NCI-H2196 treated with DMSO at 0.1 percent for 48 hours (cell line): ENCODE results near the gene AHI1.

ENCODE experiments used
- DNase-seq: peaks from one replicate; lab custom pipeline; 2025; ENCODE audit not compliant: unreplicated experiment; lab: John Stamatoyannopoulos, UW

Gene AHI1

DNA sequence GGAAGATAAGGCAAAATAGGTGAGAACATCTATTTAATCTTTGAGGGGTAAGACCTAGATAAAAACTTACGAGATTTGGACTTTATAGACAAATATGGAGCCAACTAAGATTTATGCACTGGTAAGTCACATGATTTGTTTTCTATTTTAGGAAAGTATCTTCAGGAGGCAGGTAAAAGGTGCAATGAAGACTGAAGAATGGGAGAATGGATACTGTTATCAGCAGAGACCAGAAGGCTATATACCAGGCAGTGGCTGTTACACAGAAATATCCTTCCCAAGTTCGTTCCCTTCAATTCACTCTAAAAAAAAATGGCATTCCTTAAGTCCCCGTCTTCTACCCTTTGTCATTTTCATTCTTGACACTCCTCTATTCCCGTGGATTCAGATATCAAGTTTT is 192.7 kb downstream of the AHI1 start:
- DNase-seq, result no peak

- DNase-seq, result no peak
Observed at GRCh38 chr6:135301304-135301703, 196.2 kb downstream of the AHI1 start.

DNA sequence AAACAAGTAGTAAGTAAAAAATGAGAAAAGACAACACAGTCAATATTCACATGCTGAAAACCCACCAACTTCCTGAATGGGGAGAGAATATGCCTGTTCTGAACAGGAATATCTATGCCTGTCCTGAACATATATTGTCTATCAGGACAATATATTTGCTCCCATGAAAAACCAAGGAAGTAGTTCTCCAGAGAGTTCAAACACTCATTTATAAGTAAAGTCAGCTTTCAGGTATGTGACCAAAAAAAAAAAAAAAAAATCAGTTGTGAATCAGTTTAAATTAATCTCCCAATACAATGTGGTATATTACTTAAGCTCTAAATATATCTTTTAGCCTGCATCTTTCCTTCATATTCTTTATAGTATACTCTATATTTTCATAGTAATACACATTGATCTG is 197.0 kb downstream of the AHI1 start:
- no peak for DNase-seq

DNA sequence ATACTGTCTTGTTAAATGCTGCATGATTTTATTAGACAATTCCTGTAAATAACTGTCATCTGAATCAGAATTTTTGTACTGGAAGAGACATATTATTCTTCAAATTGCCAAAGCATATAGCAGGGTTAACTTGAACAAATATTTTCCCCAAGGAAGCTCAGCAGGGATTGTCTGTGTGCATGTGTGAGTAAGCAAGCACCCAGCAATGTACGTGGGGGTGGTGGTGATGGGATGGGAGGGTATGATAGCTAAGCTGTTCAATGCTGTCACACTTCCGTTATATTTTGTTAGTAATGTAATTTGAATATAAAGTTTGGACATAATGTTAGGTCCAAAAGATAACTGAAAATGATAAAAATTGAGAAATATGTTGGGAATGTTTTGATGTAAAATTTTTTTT is 198.3 kb downstream of the AHI1 start:
- DNase-seq, result no peak

- DNase-seq, result no peak
Observed at GRCh38 chr6:135298455-135298854, 199.1 kb downstream of the AHI1 start.

DNA sequence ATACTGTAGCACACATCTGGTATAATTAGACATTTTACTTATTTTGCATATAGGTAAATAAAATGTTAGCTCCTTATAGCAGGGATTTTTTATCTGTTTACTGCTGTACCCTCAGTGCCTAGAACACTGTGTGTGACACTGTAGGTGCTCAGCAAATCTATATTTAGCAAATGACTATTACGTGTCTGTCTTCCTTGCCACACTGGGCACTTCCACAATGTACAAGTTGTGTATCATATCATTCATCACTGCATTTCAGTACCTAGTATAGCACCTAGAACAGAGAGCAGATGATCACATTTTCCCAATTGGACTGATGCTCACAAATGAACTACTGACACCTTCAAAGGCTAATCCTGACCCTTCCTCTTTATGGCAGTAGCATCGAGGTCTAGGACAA is 200.8 kb downstream of the AHI1 start:
- DNase-seq, result no peak

- no peak for DNase-seq
Observed at GRCh38 chr6:135295085-135295484, 202.5 kb downstream of the AHI1 start.

- DNase-seq, result no peak
Observed at GRCh38 chr6:135291288-135292076, 206.1 kb downstream of the AHI1 start.

GRCh38 chr6:135289816-135290215 is 207.7 kb downstream of the AHI1 start:
- DNase-seq, result no peak

DNA sequence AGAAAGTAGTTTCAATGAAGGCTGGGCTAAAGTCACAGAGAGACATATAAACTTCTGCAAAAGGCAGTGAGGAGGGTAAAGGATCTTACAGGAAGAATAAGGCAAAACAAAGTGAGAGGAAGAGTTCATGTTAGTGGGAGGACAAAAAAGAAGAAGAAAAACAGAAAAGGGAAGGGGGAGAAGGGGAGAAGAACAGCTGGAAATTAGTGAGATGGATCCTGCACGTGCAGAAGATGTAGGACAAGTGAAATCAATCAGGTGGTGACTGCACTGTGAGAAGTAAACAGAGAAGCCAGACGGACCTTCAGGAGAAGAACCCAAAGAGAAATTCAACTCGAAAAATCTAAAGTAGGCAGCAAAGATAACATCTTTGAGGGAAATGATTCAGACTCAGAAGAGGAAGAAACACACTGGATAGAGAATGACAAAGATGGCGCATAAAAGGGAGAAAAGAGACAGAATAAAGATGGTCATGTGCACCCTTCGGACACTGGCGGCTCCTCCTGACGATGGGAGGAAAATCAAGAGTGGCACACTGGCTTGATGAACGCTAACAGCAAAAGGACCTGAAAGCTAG is 210.5 kb downstream of the AHI1 start:
- no peak for DNase-seq

- no peak for DNase-seq
Observed at GRCh38 chr6:135285165-135285564, 212.4 kb downstream of the AHI1 start.

DNA sequence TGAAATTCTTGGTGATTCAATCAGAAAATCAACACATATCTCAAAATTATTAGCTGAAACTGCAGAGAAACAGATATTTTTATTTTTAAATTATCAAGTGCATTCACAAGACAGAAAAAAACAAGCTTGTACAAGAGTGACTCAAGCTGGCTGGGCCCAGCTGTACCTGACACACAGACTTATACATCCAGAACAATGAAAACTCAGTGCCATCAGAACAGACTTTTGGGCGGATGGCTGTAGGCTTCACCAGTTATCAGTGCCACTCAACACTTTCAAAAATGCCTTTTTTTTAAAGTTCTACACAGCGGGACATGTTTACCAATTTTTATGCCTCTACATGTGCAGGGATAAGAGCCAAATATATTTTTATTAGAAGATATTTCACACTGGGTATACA is 213.6 kb downstream of the AHI1 start:
- no peak for DNase-seq

DNA sequence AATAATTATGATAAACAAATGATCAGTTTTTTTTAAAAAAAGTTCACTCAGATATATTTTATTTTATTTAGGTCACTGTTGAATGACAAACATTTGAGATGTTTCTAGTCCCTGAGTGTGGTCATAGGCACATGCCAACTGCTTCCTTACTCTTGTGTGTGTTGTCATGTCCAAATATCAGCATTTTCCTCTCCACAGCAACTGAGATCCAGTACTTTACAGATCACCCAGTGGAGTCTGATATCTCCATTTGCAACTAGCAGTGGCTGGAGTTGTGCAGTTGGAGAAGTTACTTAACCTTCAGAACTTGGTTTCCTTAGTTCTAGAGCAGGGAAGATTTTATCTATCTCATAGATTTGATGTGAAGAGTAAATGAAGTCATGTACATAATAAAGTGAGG is 215.1 kb downstream of the AHI1 start:
- DNase-seq, result no peak

DNA sequence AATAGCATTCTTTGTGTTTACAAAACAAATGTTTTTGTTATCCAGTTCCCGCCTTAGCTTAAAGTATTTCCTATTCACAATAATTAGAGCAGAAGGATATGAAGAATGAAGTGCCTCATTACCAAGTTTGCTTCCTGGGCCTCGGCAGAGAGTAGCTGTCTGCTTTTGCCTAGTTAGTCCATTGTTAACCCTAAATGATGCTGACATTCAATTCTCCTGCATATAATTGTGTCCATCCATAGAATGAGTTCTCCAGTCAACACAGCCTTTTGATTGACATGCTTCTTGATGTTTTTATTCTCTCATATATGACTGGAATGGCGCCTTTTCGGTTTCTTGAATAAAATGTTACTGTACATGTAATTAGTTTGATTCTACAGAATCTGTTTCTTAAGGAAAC is 215.6 kb downstream of the AHI1 start:
- no peak for DNase-seq

DNA sequence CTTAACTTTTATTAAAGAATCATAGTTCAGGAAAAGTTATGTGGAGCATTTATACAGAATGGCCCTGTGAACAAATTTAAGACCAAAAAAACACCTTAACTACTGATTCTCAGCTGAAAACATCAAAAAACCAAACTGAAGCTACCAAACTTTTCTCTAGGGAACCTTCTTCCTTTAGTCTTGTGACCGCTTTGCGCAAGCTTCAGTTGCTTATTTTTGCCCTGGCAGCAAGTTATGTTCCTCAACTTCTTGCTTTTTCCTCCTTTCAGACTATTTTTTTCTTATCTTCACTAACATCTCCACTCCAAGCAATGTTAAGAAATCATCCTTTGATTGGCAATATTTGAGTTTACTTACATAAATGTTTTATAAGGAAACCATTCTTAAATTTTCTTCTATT is 216.3 kb downstream of the AHI1 start:
- no peak for DNase-seq

DNA sequence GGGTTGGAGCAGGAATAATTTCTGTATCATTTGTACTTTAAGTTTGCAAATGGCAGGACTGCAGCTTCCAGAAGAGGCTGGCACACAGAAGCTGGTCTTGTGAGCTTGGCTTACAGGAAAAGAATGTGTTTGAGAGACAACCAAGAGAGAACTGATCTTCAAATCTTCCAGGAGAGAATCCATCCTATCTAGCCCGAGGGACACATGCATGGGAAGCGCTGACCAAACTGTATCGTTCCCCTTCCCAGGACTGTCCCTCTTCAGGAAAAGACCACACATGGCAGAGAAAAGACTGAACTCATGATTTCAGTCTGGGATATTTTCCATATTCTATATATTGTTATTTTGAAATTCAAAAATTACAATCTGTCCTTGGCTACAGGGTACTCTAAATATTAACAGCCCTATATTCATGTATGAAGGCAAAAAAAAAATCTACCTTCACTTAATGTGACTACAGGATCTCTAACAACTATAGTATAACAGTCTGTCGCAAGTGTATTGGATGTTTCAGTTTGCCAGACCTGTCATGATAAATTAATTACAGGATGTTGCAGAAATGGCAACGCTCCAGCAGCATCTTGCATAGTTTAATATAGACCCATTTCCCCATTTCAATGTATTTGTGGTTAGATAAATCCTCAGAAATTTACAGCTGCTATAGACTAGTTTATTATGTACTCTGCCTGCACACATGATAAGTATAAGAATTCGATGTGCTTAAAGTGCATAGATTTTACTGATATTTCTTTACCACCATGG is 217.0 kb downstream of the AHI1 start:
- no peak for DNase-seq

GRCh38 chr6:135277422-135277821 is 220.1 kb downstream of the AHI1 start:
- no peak for DNase-seq

DNA sequence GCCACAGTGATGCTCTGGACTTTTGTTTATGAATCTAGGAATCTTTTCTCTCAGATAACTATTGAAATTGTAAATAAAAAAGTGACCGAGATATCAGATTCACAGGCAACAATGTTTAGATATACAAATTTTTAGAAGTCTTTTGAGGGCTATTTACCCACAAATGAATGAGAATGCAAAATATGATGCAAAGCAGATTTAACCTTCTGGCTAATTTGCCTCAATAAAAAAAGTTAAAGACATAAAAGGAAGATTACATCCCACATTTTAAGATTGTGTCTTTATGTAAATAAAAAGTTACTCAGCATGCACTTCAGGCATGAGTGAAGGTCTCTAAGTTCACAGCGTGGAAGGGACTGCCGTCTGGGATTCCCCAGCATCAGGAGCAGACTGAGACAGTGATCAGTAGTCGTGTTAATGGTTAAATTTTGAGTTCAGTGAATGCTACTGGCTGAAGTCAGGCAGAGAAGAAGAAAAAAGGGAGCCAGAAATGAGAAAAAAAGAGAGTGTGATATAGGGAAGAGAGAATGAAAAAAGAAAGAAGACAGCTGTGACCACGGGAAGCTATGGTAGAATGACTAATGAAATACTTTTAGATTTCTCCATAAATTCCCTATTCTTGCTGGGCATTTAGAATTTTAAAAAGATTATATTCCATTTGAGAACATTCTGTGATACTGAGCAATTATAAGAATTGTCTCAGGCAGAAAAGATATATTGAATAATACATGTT is 222.8 kb downstream of the AHI1 start:
- no peak for DNase-seq

GRCh38 chr6:135271626-135272025 is 225.9 kb downstream of the AHI1 start:
- DNase-seq, result no peak

DNA sequence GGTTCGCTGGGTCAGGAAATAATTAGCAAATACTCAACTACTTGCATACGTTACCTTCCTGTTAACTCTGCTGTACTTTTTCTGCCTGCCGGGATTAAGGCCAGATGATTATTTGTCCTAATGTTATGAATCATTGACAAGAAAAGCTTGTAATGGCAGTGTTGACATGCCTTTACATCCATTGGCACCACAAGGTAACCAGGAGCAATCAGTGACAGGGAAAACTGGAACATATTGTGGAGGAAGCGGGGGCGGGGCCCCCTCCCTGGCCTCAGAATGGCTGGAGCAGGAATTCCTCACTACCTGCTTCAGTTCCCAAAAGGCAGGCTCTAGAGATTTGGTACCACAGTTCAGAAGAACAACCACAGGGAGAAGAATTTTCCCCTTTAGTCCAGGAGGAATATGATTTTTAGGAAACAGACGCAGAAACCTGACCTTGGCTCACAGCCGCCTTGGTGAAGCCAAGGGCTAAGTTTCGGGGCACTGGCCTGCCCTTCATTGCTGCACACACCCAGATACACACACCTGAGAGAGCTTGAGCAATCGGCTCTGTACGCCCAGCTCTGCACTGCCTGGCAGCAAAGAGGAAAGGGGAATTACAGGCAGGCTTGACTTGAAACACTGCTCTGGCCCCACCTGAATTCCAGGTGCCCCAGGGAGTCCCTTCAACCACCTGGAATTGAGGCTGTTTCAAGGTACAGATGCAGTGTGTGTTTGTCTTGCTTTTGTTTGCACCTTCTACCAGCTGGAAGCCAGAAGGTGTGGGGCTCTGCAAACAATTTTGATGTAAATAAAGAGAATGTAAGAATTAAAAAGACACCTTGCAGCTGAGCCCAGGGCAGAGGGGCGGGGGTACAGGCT is 226.6 kb downstream of the AHI1 start:
- DNase-seq, result peak; percentile 38

- DNase-seq, result no peak
Observed at GRCh38 chr6:135269481-135269891, 228.1 kb downstream of the AHI1 start.
